Aortic smooth muscle cell (primary cell): ENCODE results near the gene ST7L. TPM values are rescaled to one million over a fixed set of nuclear protein-coding genes. Genes with fewer than 3 reads are reported as not detected.

Experiments used
- total RNA-seq: library from RNA; depleted of rRNA; stranded (reverse); fragments of >200 nt; gene quantifications from 2 replicates; pipeline ENCODE4 v1.2.3, GENCODE V29; 2014

ST7L gene
- total RNA-seq, result 13.9 and 18.1 TPM in 2 replicates

DNA sequence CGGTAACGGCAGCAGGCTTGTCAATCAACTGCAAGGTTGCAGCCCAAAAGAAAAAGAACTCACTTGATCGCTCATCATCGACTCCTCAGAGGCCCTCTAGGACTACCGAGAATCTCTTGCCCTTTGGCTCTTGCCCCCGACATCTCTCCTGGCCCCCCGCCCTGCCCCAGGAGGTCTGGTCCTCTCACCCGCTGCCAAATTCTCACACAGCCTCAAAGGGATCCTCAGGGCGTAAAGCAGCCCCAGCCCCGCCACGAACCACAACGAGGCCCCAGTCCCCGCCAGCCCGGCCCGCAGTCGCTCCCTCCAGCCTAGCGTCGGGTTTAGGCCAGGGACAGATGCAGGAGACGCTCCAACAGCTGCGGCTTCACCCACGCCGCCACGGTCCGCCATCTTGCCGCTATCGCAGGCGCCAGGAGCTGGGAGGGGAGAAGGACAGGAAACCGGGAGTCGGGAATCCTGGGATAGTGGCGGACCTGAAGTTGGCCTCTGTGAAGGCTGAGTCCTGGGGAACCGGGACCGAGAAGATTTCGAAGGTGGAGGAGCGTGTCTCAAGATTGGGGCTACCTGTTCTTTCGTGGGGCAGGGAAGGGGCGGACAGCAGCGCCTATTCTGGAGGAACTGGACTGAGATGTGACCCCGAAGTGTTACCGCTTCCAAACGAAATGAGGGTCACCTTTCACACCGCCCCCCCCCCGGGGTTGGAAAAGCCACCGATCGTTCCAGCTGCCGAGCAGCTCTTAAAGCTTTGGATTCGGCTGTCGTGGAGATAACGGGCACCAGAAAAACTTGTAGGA, at the start of gene ST7L:
ST7L (minus strand) TSS at position 421 of the 797 bp plus-strand sequence; CDS start at position 393, 28 bp downstream.

GRCh38 chr1:112619518-112620376, 806 bp upstream of the ST7L start, which contains the start of gene CAPZA1:
TSS of gene CAPZA1 (plus strand) at chr1:112619832. CDS start at chr1:112619845, 13 bp downstream.

GRCh38 chr1:112508278-112509004, 110.5 kb downstream of the ST7L start, which contains the start of gene WNT2B:
TSS of gene WNT2B (plus strand) at chr1:112508965. CDS start at chr1:112509263, 298 bp downstream.

Other genes with a start within 250 kb of the ST7L start
- 14.4 and 20.7 TPM in 2 replicates for gene CTTNBP2NL, start 222.9 kb downstream of the ST7L start, total RNA-seq
- gene WNT2B, start 110.2 kb downstream of the ST7L start, total RNA-seq, result 3.0 and 3.4 TPM in 2 replicates
- gene CAPZA1, start 691 bp upstream of the ST7L start, total RNA-seq, result 286 and 314 TPM in 2 replicates
- 40.8 and 42.3 TPM in 2 replicates for gene MOV10, start 55.5 kb upstream of the ST7L start, total RNA-seq
- 885 and 1,082 TPM in 2 replicates for gene RHOC, start 88.0 kb upstream of the ST7L start, total RNA-seq
- gene PPM1J, start 96.2 kb upstream of the ST7L start, total RNA-seq, result 0.50 and 0.53 TPM in 2 replicates